HG02981 (cell line): ENCODE data around the gene MLLT10.

Source experiments
- ATAC-seq: cut with Tn5 transposase; IDR thresholded peaks from one replicate; pipeline ENCODE4 v1.9.1; 2021; ENCODE audit warnings: mild to moderate bottlenecking, moderate library complexity; ENCODE audit not compliant: unreplicated experiment

MLLT10 gene

GRCh38 chr10:21516242-21517131, 17.5 kb upstream of the MLLT10 start:
- ATAC-seq: peak; percentile 59

GRCh38 chr10:21517134-21518031, 16.6 kb upstream of the MLLT10 start:
- ATAC-seq: peak; percentile 43

- ATAC-seq: no peak
Measured at GRCh38 chr10:21518149-21518640, 15.8 kb upstream of the MLLT10 start.

- ATAC-seq: no peak
Measured at GRCh38 chr10:21518641-21519396, 15.2 kb upstream of the MLLT10 start.

- ATAC-seq: no peak
Measured at GRCh38 chr10:21519397-21519933, 14.6 kb upstream of the MLLT10 start.

- peak; percentile 46 for ATAC-seq
Measured at GRCh38 chr10:21519941-21520436, 14.0 kb upstream of the MLLT10 start.

GRCh38 chr10:21520509-21520908, 13.5 kb upstream of the MLLT10 start:
- no peak for ATAC-seq

GRCh38 chr10:21520949-21521348, 13.1 kb upstream of the MLLT10 start:
- no peak for ATAC-seq

- ATAC-seq: no peak
Measured at GRCh38 chr10:21521751-21522533, 12.1 kb upstream of the MLLT10 start.

GRCh38 chr10:21522631-21523406, 11.2 kb upstream of the MLLT10 start:
- no peak for ATAC-seq

GRCh38 chr10:21523557-21524008, 10.4 kb upstream of the MLLT10 start:
- ATAC-seq: no peak

- no peak for ATAC-seq
Measured at GRCh38 chr10:21524131-21524525, 9.9 kb upstream of the MLLT10 start.

- no peak for ATAC-seq
Measured at GRCh38 chr10:21524526-21525366, 9.3 kb upstream of the MLLT10 start.

- peak; percentile 44 for ATAC-seq
Measured at GRCh38 chr10:21525367-21526187, 8.5 kb upstream of the MLLT10 start, which contains the start of gene SKIDA1. TSS of gene SKIDA1 (minus strand) at chr10:21525682. CDS start at chr10:21517822, 7,860 bp downstream.

GRCh38 chr10:21526188-21526859, 7.7 kb upstream of the MLLT10 start:
- peak; percentile 33 for ATAC-seq
